ENCODE data around the gene C19orf38. TPM values are rescaled to one million over a fixed set of nuclear protein-coding genes. Genes with fewer than 3 reads are reported as not detected.

Gene C19orf38
- total RNA-seq, 1 experiment from 2014 or later = not detected

DNA sequence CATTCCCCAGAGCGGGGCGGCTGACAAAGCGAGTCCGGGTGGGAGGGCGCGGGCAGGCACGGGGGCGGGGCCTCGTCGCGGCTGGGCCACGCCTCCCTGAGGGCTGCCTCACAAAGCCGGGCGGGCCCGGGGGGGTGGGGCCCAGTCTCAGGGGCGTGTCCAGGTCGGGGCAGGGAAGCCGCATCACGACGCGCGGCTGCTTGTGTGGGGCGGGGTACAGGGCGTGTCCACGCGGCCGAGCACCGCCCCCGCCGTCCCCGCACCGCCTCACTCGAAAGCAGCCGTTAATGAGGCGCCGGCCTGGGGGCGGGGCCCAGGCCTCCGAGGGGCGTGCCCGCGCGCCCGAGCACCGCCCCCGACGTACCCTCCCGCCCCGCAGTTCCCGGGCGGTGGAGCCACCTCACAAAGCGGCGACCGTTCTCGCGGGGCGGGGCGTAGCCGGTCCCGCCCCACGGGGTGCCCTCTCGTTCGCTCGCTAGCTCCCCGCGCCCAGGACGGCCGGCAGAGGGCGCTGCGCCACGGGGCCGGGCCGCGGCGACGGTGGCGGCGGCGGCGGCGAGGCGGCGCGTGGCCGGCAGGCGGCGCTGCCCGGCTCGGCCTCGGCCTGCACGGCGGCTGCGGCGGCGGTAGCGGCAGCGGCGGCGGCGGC lies 22.9 kb downstream of the C19orf38 start, which contains the start of gene CARM1:
CARM1 (plus strand) TSS at position 599 of the 649 bp plus-strand sequence. CDS start 150 bp downstream, outside the sequence.
- no peak within 1 kb of the TSS for H2BK120ac ChIP-seq (ENCODE audit: low read depth, low read length, poor library complexity, severe bottlenecking)
- no CpG with 5 or more reads among the region's 99 CpGs for WGBS (ENCODE audit: extremely low coverage, insufficient read length, low lambda C conversion rate)
- peaks cover 5% of the 10 kb centered on the region for H3K79me1 ChIP-seq (ENCODE audit: insufficient read depth, low read depth, low read length, poor library complexity, severe bottlenecking)
- no peaks in the 10 kb centered on the region for H4K20me1 ChIP-seq (ENCODE audit: control insufficient read depth, insufficient read depth, insufficient read length)
- H3K9me3 ChIP-seq (ENCODE audit: control insufficient read depth, low read depth, low read length) = no peaks in the 10 kb centered on the region
- H2BK5ac ChIP-seq (ENCODE audit: insufficient read length, low read length) = no peak within 1 kb of the TSS
- H4K5ac ChIP-seq (ENCODE audit: insufficient read length, low read depth, low read length) = no peak within 1 kb of the TSS
- no peak within 1 kb of the TSS for H3T11ph ChIP-seq (ENCODE audit: low read length)
- H3K4ac ChIP-seq (ENCODE audit: low read depth, low read length) = no peak within 1 kb of the TSS
- DNase-seq = peak; percentile 98
- H3K79me2 ChIP-seq (ENCODE audit: insufficient read depth, low read length) = peaks cover 13% of the 10 kb centered on the region; the same call in 1 of the 2 replicates
- no peak within 1 kb of the TSS for H2AK5ac ChIP-seq (ENCODE audit: insufficient read length, low read length)
- Mint-ChIP-seq H3K27me3 (ENCODE audit: low read depth) (no peaks in the 10 kb centered on the region), H3K4me1 (peaks cover 12 to 22% of the 10 kb centered on the region in 2 experiments), H3K4me3 (peak within 1 kb of the TSS; percentile 85 to 89), H3K36me3 (ENCODE audit: insufficient read depth in 1 of 3, low read depth in 3 of 3) (peaks cover 1 to 14% (median 4%) of the 10 kb centered on the region in 3 experiments; a peak in 4 of 7 replicates), H3K27ac (peak within 1 kb of the TSS; percentile 96 to 99 (median 99)), H3K9me3 (no peaks in the 10 kb centered on the region)
- no peaks in the 10 kb centered on the region for H3K27me3 ChIP-seq (ENCODE audit: insufficient read depth, low read length)
- peak within 1 kb of the TSS; percentile 82 for H3K14ac ChIP-seq (ENCODE audit: insufficient read depth, low read length)
- H3K23ac ChIP-seq (ENCODE audit: insufficient read length, low read depth, low read length) = no peak within 1 kb of the TSS
- peak within 1 kb of the TSS; percentile 71 for H3K4me2 ChIP-seq (ENCODE audit: insufficient read depth, insufficient read length, low read length)
- H2BK20ac ChIP-seq (ENCODE audit: low read depth, low read length, poor library complexity, severe bottlenecking) = no peak within 1 kb of the TSS
- no peak within 1 kb of the TSS for H2BK12ac ChIP-seq (ENCODE audit: insufficient read length, low read depth, low read length)
- H2AFZ ChIP-seq (ENCODE audit: low read length) = no peak within 1 kb of the TSS
- TF ChIP-seq, protein P1, sequence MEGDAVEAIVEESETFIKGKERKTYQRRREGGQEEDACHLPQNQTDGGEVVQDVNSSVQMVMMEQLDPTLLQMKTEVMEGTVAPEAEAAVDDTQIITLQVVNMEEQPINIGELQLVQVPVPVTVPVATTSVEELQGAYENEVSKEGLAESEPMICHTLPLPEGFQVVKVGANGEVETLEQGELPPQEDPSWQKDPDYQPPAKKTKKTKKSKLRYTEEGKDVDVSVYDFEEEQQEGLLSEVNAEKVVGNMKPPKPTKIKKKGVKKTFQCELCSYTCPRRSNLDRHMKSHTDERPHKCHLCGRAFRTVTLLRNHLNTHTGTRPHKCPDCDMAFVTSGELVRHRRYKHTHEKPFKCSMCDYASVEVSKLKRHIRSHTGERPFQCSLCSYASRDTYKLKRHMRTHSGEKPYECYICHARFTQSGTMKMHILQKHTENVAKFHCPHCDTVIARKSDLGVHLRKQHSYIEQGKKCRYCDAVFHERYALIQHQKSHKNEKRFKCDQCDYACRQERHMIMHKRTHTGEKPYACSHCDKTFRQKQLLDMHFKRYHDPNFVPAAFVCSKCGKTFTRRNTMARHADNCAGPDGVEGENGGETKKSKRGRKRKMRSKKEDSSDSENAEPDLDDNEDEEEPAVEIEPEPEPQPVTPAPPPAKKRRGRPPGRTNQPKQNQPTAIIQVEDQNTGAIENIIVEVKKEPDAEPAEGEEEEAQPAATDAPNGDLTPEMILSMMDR (conservative IDR thresholded peaks at IDR 0.05) = peak; percentile 67
- H3K56ac ChIP-seq (ENCODE audit: insufficient read length, low read depth, low read length) = no peak within 1 kb of the TSS
- peaks cover 2% of the 10 kb centered on the region; the same call in 1 of the 2 replicates for H3K4me1 ChIP-seq (ENCODE audit: insufficient read depth, low read length)
- no peak within 1 kb of the TSS for H3K27ac ChIP-seq (ENCODE audit: insufficient read length, low read depth, low read length)
- H3K23me2 ChIP-seq (ENCODE audit: insufficient read length, low read depth, low read length, poor library complexity, severe bottlenecking) = peaks cover 8% of the 10 kb centered on the region
- H3K18ac ChIP-seq (ENCODE audit: insufficient read length, low read depth, low read length) = peak within 1 kb of the TSS; percentile 45
- H2BK15ac ChIP-seq (ENCODE audit: low read depth, low read length) = no peak within 1 kb of the TSS
- no peak within 1 kb of the TSS for H4K91ac ChIP-seq (ENCODE audit: insufficient read length, low read depth, low read length)
- no peak within 1 kb of the TSS for H4K8ac ChIP-seq (replicated peaks; ENCODE audit: insufficient read length, low read depth, low read length)
- peak within 1 kb of the TSS; percentile 61 for H3K9ac ChIP-seq (ENCODE audit: extremely low read depth, insufficient read length, low read length)
